ENCODE results near the gene ITPR1. TPM values are rescaled to one million over a fixed set of nuclear protein-coding genes. Genes with fewer than 3 reads are reported as not detected.

Gene ITPR1
- total and polyA plus RNA-seq, 5 donors from 2014 or later: 6.9 to 97.5 (median 9.5) TPM

DNA sequence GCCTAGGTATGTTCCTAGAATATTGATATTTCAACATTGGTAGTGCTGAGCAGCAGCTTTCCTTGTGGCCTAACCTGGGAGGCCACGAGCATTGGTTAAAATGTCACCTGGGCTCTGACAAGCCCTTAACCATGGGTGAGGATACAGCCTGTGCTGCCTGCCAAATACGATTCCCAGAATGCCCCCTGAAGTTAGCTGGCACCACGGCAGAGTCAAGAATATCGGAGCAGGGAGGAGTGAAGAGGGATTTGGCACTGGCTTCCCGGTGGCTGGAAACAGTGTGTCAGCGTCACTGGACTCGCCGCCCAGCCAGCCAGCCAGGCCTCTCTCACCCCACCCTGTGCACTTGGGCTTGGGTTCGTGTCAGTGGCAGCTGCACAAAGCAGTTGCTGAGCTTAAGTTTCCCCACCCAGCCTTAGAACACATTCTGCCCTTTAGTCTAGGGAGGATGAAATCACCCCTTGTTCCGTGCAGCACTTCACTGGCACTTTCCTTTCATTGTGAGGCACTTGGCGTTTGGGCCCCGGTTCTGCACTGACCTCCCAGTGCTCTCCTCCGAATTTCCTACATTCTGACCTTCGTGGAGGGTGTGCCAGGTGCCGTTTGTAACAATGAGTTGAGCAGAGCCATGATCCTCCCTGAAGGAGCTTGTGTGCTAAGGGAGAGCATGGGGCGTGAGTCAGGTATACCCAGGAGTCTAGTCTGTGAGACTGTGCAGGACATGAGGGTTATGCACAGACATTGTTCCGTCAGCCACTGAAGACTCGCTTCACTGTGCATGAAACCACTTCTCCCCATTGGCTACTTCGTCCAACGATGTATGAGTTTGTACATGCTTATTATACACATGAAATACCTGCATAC lies 333.3 kb downstream of the ITPR1 start:
- Mint-ChIP-seq H3K27ac (peak overlapping the region; percentile 94 to 99 (median 94)), H3K4me3 (peak overlapping the region; percentile 77 to 88 (median 80)), H3K27me3 (peaks cover 5% of the 10 kb centered on the region), H3K9me3 (no peaks in the 10 kb centered on the region), H3K4me1 (peaks cover 44 to 96% (median 85%) of the 10 kb centered on the region in 4 donors), H3K36me3 (peaks cover 40% of the 10 kb centered on the region)
- Histone ChIP-seq H3K36me3 (ENCODE audit: control insufficient read depth, insufficient read depth, low read length) (no peaks in the 10 kb centered on the region), H3K27ac (ENCODE audit: insufficient read depth, low read length, poor library complexity, severe bottlenecking) (peak overlapping the region; percentile 25), H3K9me3 (ENCODE audit: control insufficient read depth in 2 of 2, low read length in 2 of 2) (no peaks in the 10 kb centered on the region), H3K4me3 (ENCODE audit: low read depth, low read length) (peak overlapping the region; percentile 66), H3K27me3 (ENCODE audit: control insufficient read depth, insufficient read depth, low read length) (no peaks in the 10 kb centered on the region), H3K4me1 (ENCODE audit: control insufficient read depth, insufficient read depth, low read length, poor library complexity, severe bottlenecking) (peaks cover 72% of the 10 kb centered on the region)
- ATAC-seq (ENCODE audit: low read depth in 2 of 2): no peak
- no peak for DNase-seq

DNA sequence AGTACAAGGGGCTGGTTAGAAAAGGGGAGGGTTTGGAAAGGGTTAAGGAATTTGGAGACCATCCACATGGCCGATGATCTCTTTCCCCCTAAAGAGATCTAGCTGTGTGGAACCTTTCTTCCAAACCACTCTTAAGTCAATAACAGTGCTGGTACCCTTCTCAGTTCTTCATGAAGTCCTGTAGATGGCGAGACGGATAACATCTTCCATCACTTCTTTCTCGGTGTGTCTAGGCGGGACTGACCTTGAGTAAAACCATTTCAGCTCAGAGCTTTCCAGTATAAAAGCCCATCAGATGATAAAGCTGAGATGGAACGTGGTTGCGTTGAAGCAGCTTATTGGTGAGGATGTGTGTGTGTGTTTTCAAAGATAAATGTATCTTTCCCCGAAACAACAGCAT lies 334.6 kb downstream of the ITPR1 start:
- DNase-seq (no peak), ATAC-seq (ENCODE audit: low read depth in 2 of 2) (no peak)
- no peaks in the 10 kb centered on the region for H3K27me3 ChIP-seq (ENCODE audit: control insufficient read depth, insufficient read depth, low read length)
- Mint-ChIP-seq H3K36me3 (peaks cover 40% of the 10 kb centered on the region), H3K4me3 (peak overlapping the region in 2 of 4 donors; percentile 19 to 47), H3K4me1 (peaks cover 34 to 94% (median 82%) of the 10 kb centered on the region in 4 donors), H3K9me3 (no peaks in the 10 kb centered on the region), H3K27ac (peak overlapping the region; percentile 15 to 93 (median 26)), H3K27me3 (peaks cover 5% of the 10 kb centered on the region)
- peaks cover 70% of the 10 kb centered on the region for H3K4me1 ChIP-seq (ENCODE audit: control insufficient read depth, insufficient read depth, low read length, poor library complexity, severe bottlenecking)
- no peaks in the 10 kb centered on the region for H3K36me3 ChIP-seq (ENCODE audit: control insufficient read depth, insufficient read depth, low read length)
- H3K4me3 ChIP-seq (ENCODE audit: low read depth, low read length): no peak overlapping the region
- no peak overlapping the region for H3K27ac ChIP-seq (ENCODE audit: insufficient read depth, low read length, poor library complexity, severe bottlenecking)
- H3K9me3 ChIP-seq (ENCODE audit: control insufficient read depth in 2 of 2, low read length in 2 of 2): no peaks in the 10 kb centered on the region

DNA sequence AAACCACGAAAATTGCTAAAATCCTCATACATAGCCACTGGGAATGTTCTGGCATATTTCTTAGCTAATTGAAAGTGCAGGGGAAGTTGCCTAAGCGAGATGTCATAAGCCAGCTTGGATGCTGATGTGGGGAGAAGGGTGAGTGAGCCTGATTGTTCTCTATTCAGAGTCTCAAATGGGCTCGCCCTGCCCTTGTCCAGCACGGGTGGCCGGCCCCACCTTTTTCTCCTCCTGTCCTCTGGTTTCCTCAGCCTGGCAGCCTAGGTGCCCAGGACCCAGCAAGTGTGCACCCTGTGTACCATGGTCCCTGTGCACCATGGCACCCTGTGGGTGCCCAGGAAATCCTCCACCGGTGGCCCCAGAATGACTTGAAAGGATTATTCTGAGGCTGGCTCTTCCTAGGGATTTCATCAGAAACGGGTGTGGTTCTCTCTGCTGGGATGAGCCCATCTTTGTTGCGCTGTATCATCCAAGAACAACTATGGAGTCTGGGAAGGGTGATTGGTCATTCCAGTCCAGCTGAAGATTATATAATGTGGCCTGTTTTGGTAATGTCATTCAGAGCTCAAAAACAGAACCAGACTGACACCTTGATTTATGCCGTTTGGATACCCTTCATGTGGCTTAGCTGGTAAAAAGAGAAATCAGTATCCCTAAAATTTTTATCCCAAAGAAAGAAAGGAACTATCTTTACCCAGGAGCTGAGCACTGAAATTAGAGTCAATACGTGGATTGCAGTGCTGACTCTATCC lies 335.3 kb downstream of the ITPR1 start:
- no peaks in the 10 kb centered on the region for H3K9me3 ChIP-seq (ENCODE audit: control insufficient read depth in 2 of 2, low read length in 2 of 2)
- peaks cover 34 to 94% (median 82%) of the 10 kb centered on the region in 4 donors for H3K4me1 Mint-ChIP-seq
- ATAC-seq (ENCODE audit: low read depth in 2 of 2) (no peak), DNase-seq (no peak)
- H3K9me3 Mint-ChIP-seq: no peaks in the 10 kb centered on the region
- peaks cover 73% of the 10 kb centered on the region for H3K4me1 ChIP-seq (ENCODE audit: control insufficient read depth, insufficient read depth, low read length, poor library complexity, severe bottlenecking)
- H3K4me3 ChIP-seq (ENCODE audit: low read depth, low read length): peak overlapping the region; percentile 13
- H3K27ac Mint-ChIP-seq: peak overlapping the region; percentile 15 to 93 (median 26)
- H3K4me3 Mint-ChIP-seq: peak overlapping the region in 2 of 4 donors; percentile 19 to 69
- H3K27me3 Mint-ChIP-seq: peaks cover 5% of the 10 kb centered on the region
- no peaks in the 10 kb centered on the region for H3K36me3 ChIP-seq (ENCODE audit: control insufficient read depth, insufficient read depth, low read length)
- H3K27ac ChIP-seq (ENCODE audit: insufficient read depth, low read length, poor library complexity, severe bottlenecking): no peak overlapping the region
- H3K36me3 Mint-ChIP-seq: peaks cover 38% of the 10 kb centered on the region
- H3K27me3 ChIP-seq (ENCODE audit: control insufficient read depth, insufficient read depth, low read length): no peaks in the 10 kb centered on the region

DNA sequence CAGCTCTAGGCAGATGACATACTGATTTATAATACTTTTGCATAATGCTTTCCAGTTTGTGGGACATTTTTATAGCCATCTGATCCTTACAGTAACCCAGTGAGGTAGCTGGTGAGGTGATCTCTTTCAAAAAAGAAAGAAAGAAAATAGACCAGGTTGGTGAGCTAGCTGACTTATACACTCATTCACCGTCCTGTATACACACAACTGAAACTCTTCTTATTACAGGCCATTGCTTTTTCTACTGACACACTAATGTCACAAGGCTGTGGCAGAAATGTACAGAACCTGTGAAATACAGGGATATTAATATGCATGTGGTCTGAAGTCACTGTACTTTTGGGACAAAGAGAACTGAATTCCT lies 335.9 kb downstream of the ITPR1 start:
- Mint-ChIP-seq H3K4me3 (peak overlapping the region in 2 of 4 donors; percentile 34 to 69), H3K4me1 (peaks cover 35 to 94% (median 83%) of the 10 kb centered on the region in 4 donors), H3K27me3 (peaks cover 5% of the 10 kb centered on the region), H3K36me3 (peaks cover 35% of the 10 kb centered on the region), H3K9me3 (no peaks in the 10 kb centered on the region), H3K27ac (peak overlapping the region; percentile 26 to 71 (median 65))
- peaks cover 79% of the 10 kb centered on the region for H3K4me1 ChIP-seq (ENCODE audit: control insufficient read depth, insufficient read depth, low read length, poor library complexity, severe bottlenecking)
- H3K27me3 ChIP-seq (ENCODE audit: control insufficient read depth, insufficient read depth, low read length): no peaks in the 10 kb centered on the region
- H3K27ac ChIP-seq (ENCODE audit: insufficient read depth, low read length, poor library complexity, severe bottlenecking): peak overlapping the region; percentile 16
- DNase-seq (peak in 1 of 3 donors; percentile 64), ATAC-seq (ENCODE audit: low read depth in 2 of 2) (peak in 1 of 2 donors; percentile 23)
- peak overlapping the region; percentile 13 for H3K4me3 ChIP-seq (ENCODE audit: low read depth, low read length)
- H3K36me3 ChIP-seq (ENCODE audit: control insufficient read depth, insufficient read depth, low read length): no peaks in the 10 kb centered on the region
- H3K9me3 ChIP-seq (ENCODE audit: control insufficient read depth in 2 of 2, low read length in 2 of 2): no peaks in the 10 kb centered on the region

DNA sequence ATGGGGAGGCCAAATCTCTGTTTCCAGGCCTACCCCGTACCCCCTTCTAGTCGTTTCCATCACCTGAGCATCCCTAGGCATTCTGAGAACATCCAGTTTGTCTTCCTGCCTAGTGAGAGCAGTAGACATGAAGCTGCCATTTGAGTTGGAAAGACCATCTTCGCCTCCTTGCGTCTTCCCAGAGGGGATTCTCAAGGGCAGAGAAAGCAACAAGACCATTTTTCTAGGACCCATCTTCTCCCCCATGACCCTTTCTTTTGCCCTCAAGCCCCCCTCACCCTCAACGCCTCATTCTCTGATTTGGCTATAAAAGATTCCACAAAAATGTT lies 337.4 kb downstream of the ITPR1 start:
- no peak for DNase-seq
- no peak for ATAC-seq (ENCODE audit: low read depth in 2 of 2)
- peaks cover 25% of the 10 kb centered on the region for H3K36me3 Mint-ChIP-seq

DNA sequence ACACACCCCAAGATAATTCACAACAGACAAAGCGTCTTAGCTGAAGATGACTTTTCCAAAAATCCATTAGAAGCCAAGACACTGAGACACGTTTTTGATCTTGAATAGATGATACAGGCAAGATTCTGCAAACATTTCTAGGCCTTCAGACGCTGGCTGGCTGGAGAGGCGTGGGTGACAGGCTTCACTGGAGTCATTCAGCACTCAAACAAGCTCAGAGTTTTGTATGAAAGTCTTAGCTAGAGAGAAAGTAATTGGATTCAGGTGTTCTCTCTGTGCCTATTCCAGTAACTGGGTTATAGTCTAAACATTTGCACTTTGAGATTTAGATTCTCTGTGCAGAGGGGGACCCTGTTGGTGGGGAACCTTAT lies 338.4 kb downstream of the ITPR1 start:
- no peaks in the 10 kb centered on the region for H3K9me3 ChIP-seq (ENCODE audit: control insufficient read depth in 2 of 2, low read length in 2 of 2)
- peak overlapping the region; percentile 77 to 91 (median 82) for H3K4me3 Mint-ChIP-seq
- H3K27ac Mint-ChIP-seq: peak overlapping the region; percentile 94 to 100 (median 94)
- no peaks in the 10 kb centered on the region for H3K36me3 ChIP-seq (ENCODE audit: control insufficient read depth, insufficient read depth, low read length)
- H3K4me1 Mint-ChIP-seq: peaks cover 35 to 94% (median 82%) of the 10 kb centered on the region in 4 donors
- peaks cover 78% of the 10 kb centered on the region for H3K4me1 ChIP-seq (ENCODE audit: control insufficient read depth, insufficient read depth, low read length, poor library complexity, severe bottlenecking)
- no peaks in the 10 kb centered on the region for H3K9me3 Mint-ChIP-seq
- H3K27ac ChIP-seq (ENCODE audit: insufficient read depth, low read length, poor library complexity, severe bottlenecking): peak overlapping the region; percentile 67
- ATAC-seq (ENCODE audit: low read depth in 2 of 2): peak; percentile 7 to 19
- H3K27me3 ChIP-seq (ENCODE audit: control insufficient read depth, insufficient read depth, low read length): no peaks in the 10 kb centered on the region
- DNase-seq: peak in 1 of 3 donors; percentile 56
- peaks cover 5% of the 10 kb centered on the region for H3K27me3 Mint-ChIP-seq
- peaks cover 27% of the 10 kb centered on the region for H3K36me3 Mint-ChIP-seq
- peak overlapping the region; percentile 68 for H3K4me3 ChIP-seq (ENCODE audit: low read depth, low read length)

More for the DNA sequence above, 337.4 kb downstream of the ITPR1 start:
- peak overlapping the region; percentile 77 to 91 (median 82) for H3K4me3 Mint-ChIP-seq
- Histone ChIP-seq H3K36me3 (ENCODE audit: control insufficient read depth, insufficient read depth, low read length) (no peaks in the 10 kb centered on the region), H3K4me3 (ENCODE audit: low read depth, low read length) (peak overlapping the region; percentile 68), H3K9me3 (ENCODE audit: control insufficient read depth in 2 of 2, low read length in 2 of 2) (no peaks in the 10 kb centered on the region), H3K27ac (ENCODE audit: insufficient read depth, low read length, poor library complexity, severe bottlenecking) (peak overlapping the region; percentile 67), H3K27me3 (ENCODE audit: control insufficient read depth, insufficient read depth, low read length) (no peaks in the 10 kb centered on the region), H3K4me1 (ENCODE audit: control insufficient read depth, insufficient read depth, low read length, poor library complexity, severe bottlenecking) (peaks cover 84% of the 10 kb centered on the region)
- peak overlapping the region; percentile 94 to 100 (median 94) for H3K27ac Mint-ChIP-seq
- H3K27me3 Mint-ChIP-seq: peaks cover 5% of the 10 kb centered on the region
- H3K4me1 Mint-ChIP-seq: peaks cover 44 to 95% (median 83%) of the 10 kb centered on the region in 4 donors
- no peaks in the 10 kb centered on the region for H3K9me3 Mint-ChIP-seq

DNA sequence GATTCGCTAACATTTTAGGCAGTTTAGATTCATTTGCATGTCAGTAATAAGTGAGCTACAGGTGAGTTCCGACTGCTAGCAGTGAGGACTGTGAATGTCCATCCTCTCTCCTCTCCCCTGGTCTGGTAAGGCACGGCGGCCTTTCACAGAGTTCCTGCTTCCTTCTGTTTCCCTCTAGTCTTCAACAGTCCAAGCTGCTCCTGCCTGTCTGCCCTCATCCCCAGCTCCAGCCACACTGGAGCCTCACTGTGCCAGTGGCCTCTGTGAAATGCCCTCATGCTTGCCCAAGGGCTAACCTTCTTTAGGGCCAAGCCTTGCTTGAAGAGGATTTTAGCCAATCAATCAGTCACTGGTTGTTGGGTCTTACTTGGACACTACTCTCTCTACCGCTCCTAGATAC lies 340.3 kb downstream of the ITPR1 start:
- Mint-ChIP-seq H3K36me3 (peaks cover 27% of the 10 kb centered on the region), H3K9me3 (no peaks in the 10 kb centered on the region), H3K27me3 (peaks cover 5% of the 10 kb centered on the region), H3K4me1 (peaks cover 30 to 78% (median 69%) of the 10 kb centered on the region in 4 donors), H3K4me3 (peak overlapping the region in 1 of 4 donors; percentile 67), H3K27ac (peak overlapping the region; percentile 64 to 94 (median 81))
- no peaks in the 10 kb centered on the region for H3K27me3 ChIP-seq (ENCODE audit: control insufficient read depth, insufficient read depth, low read length)
- H3K9me3 ChIP-seq (ENCODE audit: control insufficient read depth in 2 of 2, low read length in 2 of 2): no peaks in the 10 kb centered on the region
- no peak overlapping the region for H3K27ac ChIP-seq (ENCODE audit: insufficient read depth, low read length, poor library complexity, severe bottlenecking)
- no peak for ATAC-seq (ENCODE audit: low read depth in 2 of 2)
- H3K4me1 ChIP-seq (ENCODE audit: control insufficient read depth, insufficient read depth, low read length, poor library complexity, severe bottlenecking): peaks cover 70% of the 10 kb centered on the region
- H3K4me3 ChIP-seq (ENCODE audit: low read depth, low read length): no peak overlapping the region
- no peak for DNase-seq
- H3K36me3 ChIP-seq (ENCODE audit: control insufficient read depth, insufficient read depth, low read length): peaks cover 16% of the 10 kb centered on the region
